Measurements from ENCODE around the gene ARHGAP22.

DNA sequence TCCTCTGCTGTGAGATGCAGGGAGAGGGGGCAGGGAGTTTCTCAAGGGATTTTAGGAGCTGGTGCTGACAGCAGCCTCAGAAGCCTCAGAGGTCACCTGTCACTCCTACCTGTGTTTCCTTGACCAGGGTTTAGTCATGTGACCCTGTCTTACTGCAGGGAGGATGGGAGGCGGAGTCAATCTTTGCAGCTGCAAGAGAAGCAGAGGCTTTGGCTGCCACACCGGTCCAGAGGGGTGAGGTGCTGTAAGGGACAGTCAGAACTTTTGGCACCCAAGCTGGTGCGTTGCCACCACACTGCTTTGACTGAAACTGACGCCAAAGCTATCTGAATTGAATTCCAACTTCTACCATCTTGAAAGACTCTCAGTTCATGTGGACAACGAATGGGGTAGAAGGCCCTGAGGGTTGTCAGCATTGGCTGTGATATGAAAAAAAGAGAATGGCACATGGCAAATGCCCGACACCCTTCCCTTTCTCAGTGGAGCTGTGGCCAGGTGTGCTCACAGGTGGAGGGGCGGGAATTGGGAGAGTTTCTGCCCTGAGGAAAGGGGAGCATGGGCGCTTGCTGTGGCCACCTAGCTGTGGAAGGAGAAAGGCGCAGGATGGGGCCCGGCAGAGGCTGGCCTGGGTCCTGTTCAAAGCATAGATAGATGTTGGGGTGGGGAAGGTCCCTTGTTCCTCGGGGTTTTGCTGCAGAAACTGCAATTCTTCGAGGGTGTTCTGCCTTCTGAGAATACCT, 69.3 kb downstream of the ARHGAP22 start:
- TF ChIP-seq FOS (IDR thresholded peaks at IDR 0.05; ENCODE audit: low read depth, low read length) (no peak), RCOR1 (IDR thresholded peaks at IDR 0.05; ENCODE audit: insufficient replicate concordance, low read length) (no peak), POLR2A (IDR thresholded peaks at IDR 0.05; ENCODE audit: low read depth, low read length) (no peak), RFX5 (IDR thresholded peaks at IDR 0.05; ENCODE audit: low read depth, low read length) (no peak), RAD21 (IDR thresholded peaks at IDR 0.05; ENCODE audit: low read length) (no peak), MXI1 (IDR thresholded peaks at IDR 0.05; ENCODE audit: borderline replicate concordance, low read depth, low read length) (no peak)
- TF ChIP-seq, protein P1, sequence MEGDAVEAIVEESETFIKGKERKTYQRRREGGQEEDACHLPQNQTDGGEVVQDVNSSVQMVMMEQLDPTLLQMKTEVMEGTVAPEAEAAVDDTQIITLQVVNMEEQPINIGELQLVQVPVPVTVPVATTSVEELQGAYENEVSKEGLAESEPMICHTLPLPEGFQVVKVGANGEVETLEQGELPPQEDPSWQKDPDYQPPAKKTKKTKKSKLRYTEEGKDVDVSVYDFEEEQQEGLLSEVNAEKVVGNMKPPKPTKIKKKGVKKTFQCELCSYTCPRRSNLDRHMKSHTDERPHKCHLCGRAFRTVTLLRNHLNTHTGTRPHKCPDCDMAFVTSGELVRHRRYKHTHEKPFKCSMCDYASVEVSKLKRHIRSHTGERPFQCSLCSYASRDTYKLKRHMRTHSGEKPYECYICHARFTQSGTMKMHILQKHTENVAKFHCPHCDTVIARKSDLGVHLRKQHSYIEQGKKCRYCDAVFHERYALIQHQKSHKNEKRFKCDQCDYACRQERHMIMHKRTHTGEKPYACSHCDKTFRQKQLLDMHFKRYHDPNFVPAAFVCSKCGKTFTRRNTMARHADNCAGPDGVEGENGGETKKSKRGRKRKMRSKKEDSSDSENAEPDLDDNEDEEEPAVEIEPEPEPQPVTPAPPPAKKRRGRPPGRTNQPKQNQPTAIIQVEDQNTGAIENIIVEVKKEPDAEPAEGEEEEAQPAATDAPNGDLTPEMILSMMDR (conservative IDR thresholded peaks at IDR 0.05; ENCODE audit: low read depth, low read length) = no peak

Measured in IMR-90 (cell line).